Uterus (tissue), 2 donors: ENCODE measurements around the gene PLB1.

Experiments used
- POLR2A ChIP-seq, 2 donors: fragments of 450-650 bp; IDR thresholded peaks; one replicate each; pipeline ENCODE4 v1.6.1; 2016; ENCODE audit warnings: antibody characterized with exemption in 2 of 2, mild to moderate bottlenecking in 1 of 2, moderate library complexity in 1 of 2
- TF ChIP-seq, protein P1 (sequence below), 4 experiments: fragments of 200-600 bp in 2 of 4; fragments of 450-650 bp in 2 of 4; sonication (generic) in 2 of 4; IDR thresholded peaks; one replicate each; pipeline ENCODE4 v1.5.1; 2016 to 2019; ENCODE audit warnings: antibody characterized with exemption in 4 of 4, mild to moderate bottlenecking in 2 of 4, moderate library complexity in 1 of 4

DNA sequence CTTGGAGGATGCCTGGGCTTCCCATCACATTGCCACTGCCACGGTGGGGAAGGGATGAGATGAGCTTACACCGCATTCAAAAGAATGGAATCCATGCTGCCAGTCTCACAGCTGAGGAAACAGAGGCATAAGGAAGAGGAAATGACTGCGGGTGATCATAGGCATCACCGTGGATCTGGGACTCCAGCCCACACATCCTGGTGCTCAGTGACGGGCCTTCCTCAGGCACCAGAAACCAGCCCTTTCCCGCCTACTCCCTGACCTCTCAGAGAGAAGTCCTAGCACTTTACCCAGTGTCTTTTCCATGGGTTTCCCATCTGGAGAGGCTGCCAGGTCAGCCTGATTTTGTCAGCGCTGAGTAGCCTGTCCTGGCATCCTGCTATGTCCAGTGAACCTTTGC is 5.3 kb upstream of the PLB1 start:
- TF ChIP-seq, protein P1, sequence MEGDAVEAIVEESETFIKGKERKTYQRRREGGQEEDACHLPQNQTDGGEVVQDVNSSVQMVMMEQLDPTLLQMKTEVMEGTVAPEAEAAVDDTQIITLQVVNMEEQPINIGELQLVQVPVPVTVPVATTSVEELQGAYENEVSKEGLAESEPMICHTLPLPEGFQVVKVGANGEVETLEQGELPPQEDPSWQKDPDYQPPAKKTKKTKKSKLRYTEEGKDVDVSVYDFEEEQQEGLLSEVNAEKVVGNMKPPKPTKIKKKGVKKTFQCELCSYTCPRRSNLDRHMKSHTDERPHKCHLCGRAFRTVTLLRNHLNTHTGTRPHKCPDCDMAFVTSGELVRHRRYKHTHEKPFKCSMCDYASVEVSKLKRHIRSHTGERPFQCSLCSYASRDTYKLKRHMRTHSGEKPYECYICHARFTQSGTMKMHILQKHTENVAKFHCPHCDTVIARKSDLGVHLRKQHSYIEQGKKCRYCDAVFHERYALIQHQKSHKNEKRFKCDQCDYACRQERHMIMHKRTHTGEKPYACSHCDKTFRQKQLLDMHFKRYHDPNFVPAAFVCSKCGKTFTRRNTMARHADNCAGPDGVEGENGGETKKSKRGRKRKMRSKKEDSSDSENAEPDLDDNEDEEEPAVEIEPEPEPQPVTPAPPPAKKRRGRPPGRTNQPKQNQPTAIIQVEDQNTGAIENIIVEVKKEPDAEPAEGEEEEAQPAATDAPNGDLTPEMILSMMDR (IDR thresholded peaks at IDR 0.05): no peak
- TF ChIP-seq POLR2A (IDR thresholded peaks at IDR 0.05): no peak
